ENCODE measurements around the gene SMU1.

SMU1 gene

DNA sequence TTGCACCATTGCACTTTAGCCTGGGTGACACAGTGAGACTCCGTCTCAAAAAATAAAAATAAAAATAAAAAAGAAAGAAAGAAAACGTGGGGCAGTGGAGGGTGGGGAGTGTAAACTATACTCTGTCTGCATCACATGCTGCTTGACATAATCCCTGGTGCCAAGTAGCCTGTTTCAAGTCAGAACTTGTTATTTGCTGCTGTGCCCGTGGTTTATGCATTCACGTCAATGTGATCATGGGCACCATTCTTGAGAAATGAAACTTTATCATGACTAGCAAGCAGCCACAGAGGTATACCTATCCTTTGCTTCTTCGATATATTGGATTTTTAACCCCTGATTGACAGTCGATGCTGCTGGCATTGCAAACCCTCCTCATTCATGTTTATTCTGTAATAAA, 4.1 kb upstream of the SMU1 start:
- TF ChIP-seq CTCF (IDR thresholded peaks at IDR 0.05; ENCODE audit: insufficient read depth, missing control alignments) = no peak
- FAIRE-seq = no peak
- no peak for DNase-seq (ENCODE audit: insufficient read length, low spot score)

- no peak for TF ChIP-seq CTCF (IDR thresholded peaks at IDR 0.05; ENCODE audit: insufficient read depth, missing control alignments)
- DNase-seq (ENCODE audit: insufficient read length, low spot score) (no peak), FAIRE-seq (no peak)
Observed at GRCh38 chr9:33068991-33069390, 7.5 kb downstream of the SMU1 start.

- TF ChIP-seq CTCF (IDR thresholded peaks at IDR 0.05; ENCODE audit: insufficient read depth, missing control alignments) = no peak
- no peak for FAIRE-seq
- DNase-seq (ENCODE audit: insufficient read length, low spot score) = no peak
Observed at GRCh38 chr9:33065157-33066076, 11.1 kb downstream of the SMU1 start.

GRCh38 chr9:33051144-33051543, 25.3 kb downstream of the SMU1 start:
- no peak for DNase-seq (ENCODE audit: insufficient read length, low spot score)
- FAIRE-seq = no peak

DNA sequence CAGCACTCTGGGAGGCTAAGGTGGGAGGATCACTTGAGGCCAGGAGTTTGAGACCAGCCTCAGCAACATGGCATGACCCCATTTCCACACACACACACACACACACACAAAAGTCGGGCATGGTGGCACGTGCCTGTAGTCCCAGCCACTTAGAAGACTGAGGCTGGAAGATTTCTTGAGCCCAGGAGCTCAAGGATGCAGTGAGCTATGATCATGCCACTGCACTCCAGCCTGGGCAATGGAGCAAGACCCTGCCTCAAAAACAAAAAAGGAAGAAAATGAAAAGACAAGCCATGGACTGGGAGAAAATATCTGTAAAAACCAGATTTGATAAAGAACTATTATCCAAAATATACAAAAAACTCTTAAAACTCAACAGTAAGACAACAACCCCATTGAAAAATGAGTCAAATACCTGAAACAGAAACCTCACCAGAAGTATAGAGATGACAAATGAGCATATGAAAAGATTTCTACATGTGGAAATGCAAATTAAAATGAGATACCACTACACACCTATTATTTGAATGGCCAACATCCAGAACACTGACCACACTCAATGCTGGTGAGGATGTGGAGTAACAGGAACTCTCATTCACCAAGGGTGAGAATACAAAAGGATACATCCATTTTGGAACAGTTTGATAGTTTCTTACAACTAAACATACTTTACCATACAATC, 26.7 kb downstream of the SMU1 start:
- DNase-seq (ENCODE audit: insufficient read length, low spot score) = no peak
- FAIRE-seq = peak; percentile 84
- TF ChIP-seq CTCF (IDR thresholded peaks at IDR 0.05; ENCODE audit: insufficient read depth, missing control alignments) = no peak

More at GRCh38 chr9:33051144-33051543, 25.3 kb downstream of the SMU1 start:
- no peak for TF ChIP-seq CTCF (IDR thresholded peaks at IDR 0.05; ENCODE audit: insufficient read depth, missing control alignments)

GRCh38 chr9:33048054-33048465, 28.4 kb downstream of the SMU1 start:
- no peak for TF ChIP-seq CTCF (IDR thresholded peaks at IDR 0.05; ENCODE audit: insufficient read depth, missing control alignments)
- DNase-seq (ENCODE audit: insufficient read length, low spot score) (no peak), FAIRE-seq (no peak)

DNA sequence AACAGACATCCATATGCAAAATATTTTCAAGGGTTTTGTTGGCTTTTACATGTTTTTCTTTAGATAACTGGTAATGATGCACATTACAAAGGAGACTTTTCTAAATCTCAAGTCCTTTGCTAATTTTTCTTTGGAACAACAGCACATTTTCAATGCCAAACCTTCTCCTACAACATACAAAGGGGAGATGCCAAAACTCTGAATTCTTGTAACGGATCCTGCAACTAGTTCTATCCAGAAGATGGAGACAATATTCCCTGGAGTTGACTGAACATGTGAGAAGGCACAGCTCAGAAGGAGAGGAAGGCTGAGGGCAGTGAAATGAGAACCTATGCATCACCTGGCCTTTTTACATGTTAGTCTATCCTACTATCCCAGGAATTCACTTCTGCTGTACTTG, 30.4 kb downstream of the SMU1 start:
- no peak for FAIRE-seq
- TF ChIP-seq CTCF (IDR thresholded peaks at IDR 0.05; ENCODE audit: insufficient read depth, missing control alignments) = no peak
- no peak for DNase-seq (ENCODE audit: insufficient read length, low spot score)

All from D721Med (cell line).